Left colon (tissue), 2 donors: ENCODE measurements around the gene CAT. TPM values are rescaled to one million over a fixed set of nuclear protein-coding genes. Genes with fewer than 3 reads are reported as not detected.
A peak's percentile ranks its signal among the peaks of the same experiment; 100 is the strongest.

Experiments
- ATAC-seq: fragments of 200-7000 bp; cut with Tn5 transposase; one replicate; pipeline ENCODE4 v1.9.1; 2020; ENCODE audit warnings: mild to moderate bottlenecking, moderate library complexity
- DNase-seq, 2 donors: peaks; one replicate each; pipeline ENCODE4 v3.0.0-alpha.2; 2020
- intact Hi-C, 2 donors: fragments of 100-400 bp; cut with DNase I in 1 of 2; cut with micrococcal nuclease in 1 of 2; formaldehyde crosslinking; loops; one replicate each; pipeline versions ENCODE4 v1.11.2 to v1.14.0; 2022; cut with DNase I, micrococcal nuclease
- total RNA-seq, 2 donors: library from RNA; stranded (reverse); fragmentation: NEBNext Ultra II Directional; extraction: Animal tissue kit (Norgen Biotek cat#: 25700); gene quantifications; one replicate each; pipeline ENCODE4 v1.2.1, GENCODE V29; 2021
- donor health status: DM: no; HTN: no; CAD: no.
- donor health status: DM: yes; HTN: yes; CAD: no.

Gene CAT
- total RNA-seq, 2 donors from 2014 or later, result 98.7 to 126 TPM

DNA sequence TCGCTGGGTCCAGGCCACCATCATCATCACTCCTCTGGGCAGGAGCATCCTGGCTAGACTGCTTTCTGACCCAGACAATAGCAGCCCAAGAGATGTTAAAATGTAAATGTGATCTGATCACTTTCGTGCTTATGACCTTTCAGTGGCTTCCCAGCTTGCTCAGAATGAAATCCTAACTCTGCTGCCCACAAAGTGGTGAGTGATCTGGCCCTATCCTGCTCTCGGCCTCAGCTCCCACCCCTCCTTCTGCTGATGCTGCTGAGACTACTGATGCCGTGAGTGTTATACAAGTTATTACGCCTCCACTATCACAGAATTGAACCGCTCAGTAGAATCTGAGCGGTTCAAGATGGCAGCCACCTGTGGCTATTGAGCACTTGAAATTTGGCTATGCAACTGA, 48.7 kb downstream of the CAT start:
- DNase-seq (no peak), ATAC-seq (no peak)
- intact Hi-C loops, result no loop called here

DNA sequence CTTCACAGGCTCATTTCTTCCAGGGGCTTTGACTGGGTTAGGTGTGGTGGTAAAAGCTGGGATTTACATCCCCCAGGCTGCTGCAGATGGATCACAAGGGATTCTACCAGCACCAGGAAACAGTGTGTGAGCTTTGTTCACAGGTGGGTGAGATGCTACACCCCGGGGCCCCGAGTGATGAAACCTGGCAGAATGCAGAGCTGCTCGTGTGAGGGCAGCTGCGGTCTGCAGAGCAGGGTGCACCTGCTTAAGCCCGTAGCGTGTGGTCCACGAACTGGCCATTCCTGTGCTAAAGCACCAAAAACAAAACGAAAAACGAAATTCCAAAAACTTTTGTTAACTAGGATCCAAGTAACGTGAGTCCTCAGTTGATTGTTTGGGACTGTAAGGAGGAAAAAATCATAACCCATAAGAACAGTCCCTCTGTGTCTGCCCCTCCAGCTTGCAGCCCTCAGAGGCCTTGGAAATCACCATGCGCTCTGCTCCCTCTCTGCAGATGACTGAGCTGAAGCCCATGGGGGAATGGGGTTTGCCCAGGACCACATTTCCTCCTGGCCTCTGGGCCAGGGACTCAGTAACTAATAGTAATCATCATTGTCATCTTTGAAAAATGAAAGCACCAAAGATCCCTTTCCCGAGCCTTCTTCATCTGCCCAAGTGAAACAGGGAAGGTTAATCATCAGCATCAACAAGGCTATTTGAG, 50.3 kb downstream of the CAT start:
- ATAC-seq, result no peak
- intact Hi-C loops, result no loop called here

DNA sequence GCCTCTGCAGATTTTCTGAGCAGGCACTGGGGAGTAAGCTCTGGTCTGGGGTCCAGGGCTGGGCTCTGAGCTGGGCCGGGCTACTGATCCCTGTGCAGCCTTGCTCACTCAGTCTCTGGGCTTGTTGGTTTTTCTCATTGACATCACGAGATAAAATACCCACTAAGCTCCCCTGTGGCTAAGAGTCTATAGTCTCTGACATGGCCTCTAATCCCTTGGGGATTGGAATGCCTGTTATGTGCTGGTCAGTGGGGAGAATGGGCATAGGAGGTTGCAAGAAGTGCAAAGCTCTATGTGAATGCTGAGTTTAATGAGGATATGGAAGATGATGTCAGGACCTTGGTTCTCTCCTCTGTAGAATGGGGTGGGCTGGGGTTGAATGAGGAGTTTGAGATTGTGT, 51.6 kb downstream of the CAT start:
- DNase-seq, result no peak
- ATAC-seq, result no peak
- intact Hi-C loops, result no loop called here

More for the DNA sequence above, 50.3 kb downstream of the CAT start:
- no peak for DNase-seq

DNA sequence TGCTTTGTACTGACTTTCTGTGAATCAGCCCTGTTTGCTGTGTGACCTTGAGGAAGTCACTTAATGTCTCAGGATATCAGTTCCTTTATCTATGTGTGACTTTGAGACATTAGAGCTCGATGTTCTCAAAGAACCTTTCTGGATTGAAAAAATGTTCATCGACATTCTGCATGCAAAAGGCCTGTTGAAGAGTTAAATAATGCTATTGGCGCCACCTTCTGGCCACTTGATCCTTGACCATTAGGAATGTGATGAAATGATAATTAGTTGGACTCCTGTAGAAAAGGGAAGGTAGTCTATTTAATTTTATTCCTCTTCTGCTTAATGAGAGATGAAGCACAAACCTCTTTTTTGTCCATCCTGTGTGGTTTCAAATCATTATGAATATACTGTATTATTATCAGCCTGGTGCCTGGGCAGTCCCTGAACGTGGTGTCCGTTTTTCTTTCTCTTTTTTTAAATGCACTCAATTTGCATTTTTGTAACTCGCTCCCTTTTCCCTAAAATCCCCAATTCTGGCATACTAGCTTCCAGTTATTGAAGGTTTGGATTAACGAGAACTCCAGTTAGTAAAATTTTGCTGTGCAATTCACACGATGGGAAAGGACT, 54.2 kb downstream of the CAT start:
- intact Hi-C loops, result no loop called here
- ATAC-seq (no peak), DNase-seq (peak in 1 of 2 donors; percentile 79)

DNA sequence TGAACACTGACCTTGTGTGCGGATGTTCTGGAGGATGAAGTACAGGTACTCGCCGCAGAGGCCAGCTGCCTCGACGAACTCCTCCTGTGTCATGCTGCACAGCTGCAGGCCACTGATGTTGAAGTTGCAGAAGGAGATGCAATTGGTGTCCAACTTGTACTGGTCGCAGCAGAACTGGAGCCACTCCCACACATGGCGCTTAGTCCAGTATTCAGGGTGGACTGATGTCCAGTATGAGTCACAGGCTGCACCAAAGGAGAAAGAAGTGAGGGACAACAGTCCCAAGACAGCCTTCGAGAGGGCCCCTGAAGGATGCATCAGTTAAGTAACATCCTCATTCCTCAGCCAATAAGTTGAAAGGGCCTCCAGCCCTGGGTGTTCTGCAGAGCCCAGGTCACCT, 54.7 kb downstream of the CAT start:
- DNase-seq (no peak), ATAC-seq (no peak)
- intact Hi-C loops, result no loop called here

DNA sequence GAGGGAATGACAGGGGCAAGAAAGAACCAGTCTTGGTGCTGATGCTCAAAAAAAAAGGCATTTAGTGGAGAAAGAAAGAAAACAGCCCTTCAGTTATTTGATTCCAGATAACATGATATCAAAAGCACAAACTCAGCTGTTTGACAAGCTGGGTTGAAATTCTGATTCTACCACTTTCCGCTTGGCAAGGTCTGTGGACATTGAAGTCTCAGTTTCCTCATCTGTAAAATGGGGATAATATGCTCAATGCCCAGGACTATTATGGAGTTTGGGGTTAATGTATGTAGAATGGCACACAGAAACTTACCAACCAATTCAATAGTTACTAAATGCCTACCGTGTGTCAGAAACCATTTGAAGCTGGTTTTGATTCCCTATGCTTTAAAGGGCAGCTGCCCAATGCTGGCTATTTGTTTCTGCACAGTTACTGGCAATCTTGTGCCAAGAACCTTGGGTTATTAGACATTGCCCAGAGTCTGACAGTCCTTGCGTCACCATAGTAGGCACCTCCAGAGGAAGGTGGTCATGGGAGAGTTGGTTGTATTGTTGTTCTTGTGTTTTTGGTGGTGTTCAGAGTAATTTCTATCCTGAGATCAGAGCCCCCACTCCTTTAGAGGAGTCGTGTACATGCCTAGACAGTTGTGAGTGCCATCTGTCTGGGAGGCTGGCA, 55.3 kb downstream of the CAT start:
- intact Hi-C loops, result no loop called here
- no peak for ATAC-seq
- DNase-seq, result no peak

DNA sequence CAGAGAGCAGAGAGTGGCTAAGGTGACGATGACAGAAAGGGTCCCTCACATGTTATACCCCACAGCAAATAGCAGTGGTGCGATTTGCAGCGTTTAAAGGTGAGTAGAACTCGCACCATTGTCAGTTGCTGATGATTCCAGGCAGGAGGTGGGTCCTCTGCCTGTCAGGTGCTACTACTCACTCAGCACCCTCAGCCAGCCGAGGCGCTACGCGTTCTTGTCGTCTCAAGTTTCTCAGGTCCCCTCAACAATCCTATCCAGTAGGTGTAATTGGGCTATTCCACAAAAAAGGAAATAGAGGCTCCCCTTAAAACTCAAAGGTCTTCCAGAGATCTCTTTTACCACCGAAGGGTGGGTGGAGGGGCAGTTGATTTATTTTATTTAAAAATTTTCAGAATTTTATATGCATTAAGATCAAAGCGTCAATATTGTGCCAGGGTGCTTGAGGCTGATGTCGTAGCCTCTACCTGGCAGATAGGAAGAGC, 56.5 kb downstream of the CAT start:
- intact Hi-C loops, result no loop called here
- no peak for ATAC-seq
- DNase-seq, result no peak

DNA sequence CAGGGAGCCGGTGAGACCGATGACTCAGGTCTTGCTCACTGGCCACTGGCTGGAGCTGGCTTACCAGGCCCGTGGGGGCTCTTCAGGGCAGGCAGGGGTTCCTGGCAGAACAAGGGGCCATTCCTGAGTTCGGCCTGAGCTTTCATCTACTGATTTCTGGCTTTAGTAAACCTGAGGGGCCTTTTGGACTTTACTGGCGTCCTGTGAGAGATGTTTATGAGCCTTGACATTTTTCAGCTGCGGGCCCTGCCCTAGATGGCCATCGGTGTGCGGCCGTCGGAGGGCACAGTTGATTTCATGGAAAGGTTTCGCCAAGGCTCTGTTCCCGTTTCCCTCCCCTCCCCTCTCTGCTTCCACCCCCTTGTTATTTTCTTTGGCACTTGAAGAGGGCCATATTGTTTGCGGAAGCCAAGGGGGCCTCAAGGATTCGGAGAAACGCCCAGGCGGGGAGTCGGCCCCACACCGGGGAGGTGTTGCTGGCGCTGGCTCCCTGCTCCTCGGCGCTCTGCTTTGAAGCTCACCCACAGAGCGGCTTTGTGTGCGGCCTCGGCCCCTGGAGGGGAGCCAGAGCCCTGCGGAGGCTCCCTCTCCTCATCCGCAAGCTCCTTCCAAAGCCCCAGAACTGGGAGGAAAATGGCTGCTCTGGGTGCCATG, 57.1 kb downstream of the CAT start:
- DNase-seq (no peak), ATAC-seq (no peak)
- intact Hi-C loops, result no loop called here

DNA sequence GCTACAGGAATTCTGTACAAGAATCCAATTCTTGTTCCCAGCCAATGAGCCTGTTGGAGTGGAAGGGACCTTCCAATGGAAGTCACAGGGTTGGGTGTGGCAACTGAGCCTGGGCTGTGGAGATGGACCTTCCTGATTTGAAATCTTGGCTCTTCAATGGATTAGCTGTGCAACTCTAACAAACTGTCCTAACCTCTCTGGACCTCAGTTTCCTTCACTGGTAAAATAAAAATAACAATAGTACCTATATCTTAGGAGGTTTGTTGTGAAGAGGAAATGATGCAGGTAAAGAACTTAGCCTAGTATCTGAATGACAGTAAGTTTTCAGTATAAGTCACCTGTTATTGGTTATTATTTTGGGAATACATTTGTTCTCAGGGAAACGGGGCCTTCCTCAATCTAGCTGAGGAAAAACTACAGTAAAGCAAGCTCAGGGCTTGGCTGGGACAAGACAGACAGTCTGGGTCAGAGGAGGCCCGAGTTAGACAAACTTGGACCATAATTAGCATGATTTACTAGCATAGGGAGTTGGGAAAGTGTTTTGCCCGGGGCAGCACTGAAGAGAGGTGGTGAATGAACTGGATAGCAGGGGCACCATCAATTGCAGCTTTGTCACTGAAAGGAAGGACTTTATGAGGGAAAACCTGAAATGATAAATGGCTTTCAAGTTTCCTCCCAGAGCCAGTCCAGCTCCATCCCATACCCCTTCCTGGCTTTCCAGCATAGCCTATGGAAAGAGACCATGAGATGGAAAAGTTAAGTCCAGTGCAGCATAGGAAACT, 61.2 kb downstream of the CAT start:
- DNase-seq, result no peak
- intact Hi-C loops, result no loop called here

DNA sequence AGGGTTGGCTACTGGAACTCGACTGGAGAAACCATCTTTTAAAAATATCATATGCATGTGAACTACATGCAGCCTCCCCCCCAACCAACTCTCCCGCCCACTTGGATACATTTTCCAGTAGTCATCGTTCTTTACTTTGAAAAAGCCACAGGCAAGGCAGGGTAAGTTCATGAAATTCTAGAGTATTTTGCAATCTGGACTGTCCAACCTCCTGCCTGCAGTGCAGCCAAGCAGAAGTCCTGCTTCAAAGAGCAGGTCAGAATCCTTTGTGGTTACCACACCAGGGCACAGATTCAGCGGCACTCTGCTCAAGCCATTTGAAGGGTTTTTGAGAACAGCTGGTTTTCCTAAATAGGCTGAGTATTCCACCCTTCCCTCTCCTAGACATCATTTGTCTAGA, 62.8 kb downstream of the CAT start:
- intact Hi-C loops, result no loop called here
- no peak for ATAC-seq
- DNase-seq, result no peak

More for the DNA sequence above, 61.2 kb downstream of the CAT start:
- no peak for ATAC-seq

DNA sequence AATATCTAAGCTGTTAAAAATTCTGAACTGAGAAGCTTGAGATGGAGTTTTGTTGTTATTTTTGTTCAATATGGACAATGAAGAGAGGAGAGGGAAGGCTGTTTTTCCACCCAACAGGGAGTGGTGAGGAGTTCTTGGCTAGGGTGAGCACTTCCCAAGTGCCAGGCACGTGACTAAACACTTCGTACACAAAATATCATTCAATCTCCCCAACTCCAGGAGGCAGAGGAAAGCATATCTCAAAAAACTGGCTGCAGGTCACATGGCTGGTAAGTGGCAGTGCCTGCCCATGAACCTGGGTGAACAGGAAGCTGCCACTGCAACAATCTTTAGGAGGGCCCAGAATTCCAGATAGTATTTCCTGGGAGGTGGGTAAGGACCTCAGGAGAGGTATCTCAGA, 63.2 kb downstream of the CAT start:
- DNase-seq (no peak), ATAC-seq (no peak)
- intact Hi-C loops, result no loop called here

DNA sequence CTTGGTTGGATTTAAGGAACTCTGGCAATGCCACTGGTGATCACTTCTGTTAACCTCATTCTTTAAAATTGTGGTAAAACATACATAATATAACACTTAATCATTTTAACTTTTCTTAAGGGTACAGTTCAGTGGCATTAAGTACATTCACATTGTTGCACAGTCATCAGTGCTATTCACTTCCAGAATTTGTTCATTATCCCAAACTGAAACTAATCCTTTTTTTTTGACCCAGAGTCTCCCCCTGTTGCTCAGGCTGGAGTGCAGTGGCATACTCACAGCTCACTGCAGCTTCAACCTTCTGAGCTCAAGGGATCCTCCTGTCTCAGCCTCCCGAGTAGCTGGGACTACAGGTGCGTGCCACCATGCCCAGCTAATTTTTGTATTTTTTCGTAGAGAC, 64.2 kb downstream of the CAT start:
- DNase-seq, result no peak
- intact Hi-C loops, result no loop called here
- no peak for ATAC-seq

DNA sequence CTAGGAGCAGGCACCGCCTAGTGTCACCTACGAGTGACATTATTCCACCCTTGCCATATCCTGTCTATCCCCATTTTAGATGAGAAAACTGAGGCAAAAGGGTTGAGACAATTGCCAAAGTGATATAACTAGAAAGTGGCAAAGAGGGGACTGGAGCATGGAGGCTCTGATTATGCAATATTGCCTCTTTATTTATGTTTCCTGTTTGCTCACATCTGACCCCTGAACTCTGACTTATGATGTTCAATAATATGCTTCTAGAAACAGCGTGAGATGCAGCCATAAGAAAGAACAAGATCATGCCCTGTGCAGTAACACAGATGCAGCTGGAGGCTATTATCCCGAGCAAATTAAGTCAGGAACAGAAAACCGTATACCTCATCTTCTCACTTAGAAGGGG, 67.1 kb downstream of the CAT start:
- DNase-seq, result no peak
- intact Hi-C loops, result no loop called here
- no peak for ATAC-seq

DNA sequence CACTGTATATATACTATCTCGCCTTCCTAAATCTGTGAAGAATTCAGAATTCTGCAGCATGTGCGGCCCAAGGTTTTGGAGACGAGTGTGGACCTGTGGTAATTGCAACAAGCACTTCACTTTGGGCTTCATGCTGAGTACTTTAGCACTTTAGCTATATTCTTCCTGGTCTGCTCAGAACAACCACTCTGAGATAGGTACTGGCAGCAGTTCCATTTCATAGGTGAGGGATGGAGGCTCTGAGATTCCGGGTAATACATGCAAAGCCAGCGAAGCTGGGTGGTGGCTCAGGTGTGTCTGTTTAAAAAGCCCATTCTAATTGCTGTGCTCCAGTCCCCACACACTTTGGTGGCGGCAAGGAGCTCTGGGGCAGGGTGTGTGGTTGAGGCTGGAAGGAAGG, 68.4 kb downstream of the CAT start:
- no peak for ATAC-seq
- intact Hi-C loops, result no loop called here
- no peak for DNase-seq

DNA sequence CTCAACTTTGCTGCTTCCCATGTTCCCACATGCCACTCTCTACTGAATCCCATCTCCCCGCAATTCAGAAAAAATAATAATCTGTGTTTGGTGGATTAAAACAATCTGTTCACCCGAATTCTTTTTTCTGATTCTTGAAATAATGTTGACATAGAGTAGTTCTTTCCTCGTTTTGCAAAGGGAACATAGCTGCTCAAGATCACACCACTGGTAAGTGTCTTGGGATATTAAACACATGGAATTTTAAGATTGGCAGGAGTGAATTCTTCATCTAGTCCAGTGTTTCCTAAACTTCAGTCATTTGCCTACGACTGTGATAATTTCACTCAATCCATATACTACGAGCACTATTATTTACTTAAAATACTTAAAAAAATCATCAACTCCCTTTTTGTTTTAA, 68.9 kb downstream of the CAT start:
- ATAC-seq (no peak), DNase-seq (no peak)
- intact Hi-C loops, result no loop called here

DNA sequence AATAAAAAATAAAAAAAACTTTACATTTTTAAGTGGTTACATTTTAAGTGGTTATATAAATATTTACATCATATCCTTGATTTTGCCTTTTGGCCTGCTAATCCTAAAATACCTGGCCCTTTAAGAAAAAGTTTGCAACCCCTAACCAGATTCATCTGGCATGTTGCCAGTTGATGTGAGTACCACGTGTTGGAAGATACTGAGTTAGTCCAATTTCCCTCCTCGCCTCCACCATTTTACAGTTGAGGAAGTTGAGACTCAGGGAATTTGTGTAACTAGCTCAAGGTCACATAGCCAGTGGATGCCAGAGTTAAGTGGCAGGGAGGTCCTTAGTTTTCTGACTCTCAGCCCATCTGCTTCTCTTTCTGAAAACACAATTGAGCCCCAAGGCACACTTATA, 69.8 kb downstream of the CAT start:
- intact Hi-C loops, result no loop called here
- DNase-seq (no peak), ATAC-seq (no peak)

DNA sequence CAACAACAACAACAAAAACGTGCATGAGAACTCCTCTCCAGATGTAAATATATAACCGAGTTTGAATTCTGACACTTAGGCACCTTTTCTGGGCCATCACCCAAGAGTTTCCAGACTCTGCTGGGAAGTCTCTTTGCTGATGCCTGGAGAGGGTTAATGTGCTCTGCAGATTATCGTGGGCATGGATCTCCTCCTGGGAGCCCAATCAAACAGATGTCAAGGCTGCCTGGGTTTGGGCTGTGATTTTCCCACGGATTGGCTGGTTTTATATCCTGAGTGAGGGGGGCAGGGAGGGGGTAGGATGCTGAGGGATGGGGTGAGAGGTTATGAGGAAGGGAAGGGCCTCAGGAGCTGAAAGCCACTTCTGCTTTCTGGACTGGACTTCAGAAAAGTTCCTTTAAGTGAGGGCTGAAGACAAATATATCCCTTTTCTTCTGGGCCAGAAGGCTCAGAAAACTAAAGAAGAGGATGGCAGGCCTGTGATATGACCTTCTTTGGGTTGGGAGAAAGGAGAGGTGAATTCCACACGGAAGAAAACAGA, 70.7 kb downstream of the CAT start:
- DNase-seq (no peak), ATAC-seq (no peak)
- intact Hi-C loops, result no loop called here

DNA sequence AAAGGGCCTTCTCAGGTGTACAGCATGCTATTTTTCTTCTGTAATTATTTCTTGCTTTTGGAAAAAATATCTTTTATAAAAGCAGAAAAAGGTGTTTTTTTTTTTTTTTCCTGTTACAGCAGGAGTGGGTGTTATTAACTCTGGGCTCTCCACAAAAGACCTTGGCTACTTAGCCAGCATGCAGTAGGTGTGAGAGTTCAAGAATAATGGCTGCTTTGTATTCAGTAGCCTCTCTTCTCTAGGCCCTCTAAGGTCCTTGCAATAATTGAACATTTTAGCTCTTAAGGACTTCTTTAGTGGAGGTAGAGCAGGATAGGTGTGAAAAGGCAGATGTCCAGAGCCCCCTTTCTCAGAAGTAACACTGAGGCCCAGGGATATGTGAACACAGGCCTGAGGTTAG, 71.5 kb downstream of the CAT start:
- intact Hi-C loops, result no loop called here
- no peak for DNase-seq
- no peak for ATAC-seq

DNA sequence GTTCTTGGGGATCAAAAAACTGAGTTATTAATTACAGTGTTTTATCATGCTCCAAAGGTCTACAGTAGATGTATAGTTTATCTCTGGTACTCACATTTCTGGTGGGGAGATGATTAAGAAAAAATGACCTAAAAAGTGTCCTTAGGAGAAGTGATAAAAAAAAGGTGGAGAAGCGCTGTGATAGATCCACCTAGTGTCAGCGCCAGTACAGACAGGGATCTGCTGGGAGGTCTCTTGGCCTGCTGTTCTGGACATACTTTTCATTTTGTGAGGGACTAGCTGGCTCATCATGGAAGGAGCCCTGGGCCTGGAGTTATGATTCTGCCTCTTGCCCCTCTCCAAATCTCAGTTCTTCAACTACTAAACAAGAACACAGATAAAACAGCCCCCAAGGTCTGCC, 71.9 kb downstream of the CAT start:
- intact Hi-C loops, result no loop called here
- ATAC-seq (no peak), DNase-seq (no peak)
